NCI-H526 (cell line): Measurements from ENCODE around the gene KCNJ12.
"Not testable (repeated sequence)": the region's sequence is repeated elsewhere in the genome, so short reads cannot be mapped to it uniquely, and the experiment has no call there.

Experiments used
- DNase-seq, 2 experiments: peaks; one replicate each; lab custom pipeline; 2025; lab: John Stamatoyannopoulos, UW

The KCNJ12 gene

DNA sequence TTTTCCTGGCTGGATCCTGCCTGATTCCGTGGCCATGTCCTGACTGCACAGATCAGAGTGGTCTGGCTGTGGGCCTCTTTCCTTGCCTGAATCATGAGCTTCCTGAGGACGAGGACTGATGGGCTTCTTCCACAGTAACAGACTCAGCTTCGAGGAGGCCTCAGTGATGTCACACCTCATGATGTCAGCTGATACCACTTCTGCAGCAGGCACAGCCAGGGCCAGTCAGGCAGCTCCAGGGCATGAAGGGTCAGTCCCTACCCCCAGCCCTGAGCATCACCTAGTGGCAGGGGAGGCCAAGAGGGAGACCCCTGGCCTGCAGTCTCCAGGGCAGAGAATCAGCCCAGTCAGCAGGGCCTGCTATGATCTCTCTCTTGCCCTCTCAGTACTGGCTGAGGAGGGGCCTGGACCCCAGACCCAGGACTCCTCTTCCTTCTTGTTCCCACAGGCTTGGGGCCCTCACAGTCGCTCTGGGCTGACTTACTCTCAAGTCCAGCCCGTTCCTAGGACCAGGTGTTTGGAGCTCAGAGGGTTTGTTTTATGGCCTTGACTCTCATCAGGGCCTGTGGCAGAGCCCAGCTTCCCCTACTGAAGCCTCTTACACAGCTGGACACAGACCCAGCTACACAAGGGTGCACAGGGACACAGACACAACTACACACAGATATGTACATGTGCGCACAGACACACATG is 26.7 kb upstream of the KCNJ12 start:
- DNase-seq = not testable (repeated sequence)

DNA sequence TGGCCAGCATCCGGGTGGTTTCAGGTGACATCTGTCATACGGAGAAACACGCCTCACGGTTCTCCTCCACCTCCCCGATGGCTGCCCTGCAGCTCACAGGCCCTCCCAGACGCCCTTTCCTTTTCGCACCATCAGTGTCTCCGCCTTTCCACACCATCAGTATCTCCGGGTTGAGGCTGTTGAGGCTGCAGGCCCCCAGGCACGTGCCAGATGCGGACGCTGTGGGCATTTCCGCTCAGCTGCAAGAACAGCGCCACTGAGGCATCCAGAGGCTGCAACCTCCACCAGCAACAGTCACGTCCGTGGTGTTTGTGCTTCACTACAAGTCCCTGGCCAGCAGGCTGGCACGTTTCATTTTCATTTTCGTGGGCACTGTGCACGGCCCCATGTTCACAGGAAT is 25.7 kb upstream of the KCNJ12 start:
- DNase-seq = not testable (repeated sequence)

- no peak for DNase-seq
Measured at GRCh38 chr17:21351366-21352065, 24.6 kb upstream of the KCNJ12 start.

GRCh38 chr17:21352221-21352980 is 23.8 kb upstream of the KCNJ12 start:
- DNase-seq = no peak

DNA sequence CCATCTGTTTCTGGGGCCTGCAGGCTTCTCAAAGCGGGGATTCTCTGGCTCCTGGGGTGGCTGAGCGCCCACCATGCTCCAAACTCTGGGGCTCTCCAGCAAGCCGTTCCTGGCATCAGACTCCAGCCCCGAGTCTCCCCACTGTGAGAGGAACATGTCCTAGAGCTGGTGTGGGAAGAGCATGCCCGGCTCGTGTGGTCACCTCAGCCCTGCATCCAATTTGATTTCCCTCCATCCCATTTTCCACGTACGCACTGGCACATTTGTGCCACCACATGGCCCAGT is 23.2 kb upstream of the KCNJ12 start:
- no peak for DNase-seq

DNA sequence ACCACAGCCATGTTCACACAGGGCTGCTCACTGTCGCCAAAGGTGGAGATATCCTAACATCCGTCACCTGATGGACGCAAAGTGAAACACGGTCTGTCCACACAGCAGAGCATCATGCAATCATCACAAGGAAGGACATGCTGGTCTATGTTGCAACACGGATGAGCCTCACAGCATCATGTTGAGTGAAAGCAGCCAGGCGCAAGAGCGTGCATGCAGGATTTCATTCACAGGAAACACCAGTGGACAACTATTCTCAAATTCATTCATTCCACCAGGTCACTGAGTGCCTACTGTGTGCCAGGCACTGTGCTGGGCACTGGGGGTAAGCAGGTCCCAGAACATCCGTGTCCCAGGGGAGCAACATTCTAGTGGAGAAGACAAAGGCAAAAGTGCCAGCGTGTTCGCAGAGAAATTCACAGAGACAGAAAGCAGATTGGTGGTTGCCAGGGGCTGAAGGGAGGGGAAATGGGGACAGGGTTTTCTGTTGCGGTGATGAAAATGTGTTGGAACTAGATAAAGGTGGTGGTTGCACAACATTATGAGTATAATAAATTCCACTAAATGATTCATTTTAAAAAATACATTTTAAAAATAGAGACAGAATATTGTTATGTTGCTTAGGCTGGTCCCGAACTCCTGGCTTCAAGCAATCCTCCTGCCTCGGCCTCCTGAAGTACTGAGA is 22.7 kb upstream of the KCNJ12 start:
- no peak for DNase-seq

DNA sequence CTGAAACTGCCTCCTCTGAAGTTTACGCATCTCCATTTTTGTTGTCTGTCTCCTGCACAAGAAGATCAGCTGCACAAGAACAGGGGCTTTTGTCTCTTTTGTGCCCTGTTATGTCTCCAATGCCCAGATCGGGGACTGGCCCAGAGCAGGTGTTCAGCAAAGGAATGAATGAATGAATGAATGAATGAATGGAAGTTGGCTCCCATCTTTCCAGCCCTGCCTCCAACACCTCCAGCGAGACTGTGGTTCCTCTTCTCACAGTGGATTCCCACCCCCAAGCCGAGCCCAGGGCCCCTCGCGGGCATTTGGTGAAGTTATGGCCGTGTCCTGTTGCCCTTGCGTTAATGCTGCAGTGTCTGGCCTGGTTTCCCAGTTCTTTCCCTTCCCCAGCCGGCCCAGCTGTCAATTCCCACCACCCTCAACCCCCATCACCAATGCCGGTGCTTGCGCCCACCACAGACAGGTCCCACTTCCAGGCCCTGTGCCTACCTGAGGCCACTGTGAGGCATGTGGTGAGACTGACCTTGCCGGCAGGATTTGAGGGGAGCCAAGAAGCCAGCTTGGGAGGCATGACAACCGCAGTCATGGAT is 21.3 kb upstream of the KCNJ12 start:
- no peak for DNase-seq

GRCh38 chr17:21355586-21355985 is 20.6 kb upstream of the KCNJ12 start:
- no peak for DNase-seq

GRCh38 chr17:21356537-21357127 is 19.5 kb upstream of the KCNJ12 start:
- no peak for DNase-seq

- no peak for DNase-seq
Measured at GRCh38 chr17:21357281-21357680, 18.9 kb upstream of the KCNJ12 start.

DNA sequence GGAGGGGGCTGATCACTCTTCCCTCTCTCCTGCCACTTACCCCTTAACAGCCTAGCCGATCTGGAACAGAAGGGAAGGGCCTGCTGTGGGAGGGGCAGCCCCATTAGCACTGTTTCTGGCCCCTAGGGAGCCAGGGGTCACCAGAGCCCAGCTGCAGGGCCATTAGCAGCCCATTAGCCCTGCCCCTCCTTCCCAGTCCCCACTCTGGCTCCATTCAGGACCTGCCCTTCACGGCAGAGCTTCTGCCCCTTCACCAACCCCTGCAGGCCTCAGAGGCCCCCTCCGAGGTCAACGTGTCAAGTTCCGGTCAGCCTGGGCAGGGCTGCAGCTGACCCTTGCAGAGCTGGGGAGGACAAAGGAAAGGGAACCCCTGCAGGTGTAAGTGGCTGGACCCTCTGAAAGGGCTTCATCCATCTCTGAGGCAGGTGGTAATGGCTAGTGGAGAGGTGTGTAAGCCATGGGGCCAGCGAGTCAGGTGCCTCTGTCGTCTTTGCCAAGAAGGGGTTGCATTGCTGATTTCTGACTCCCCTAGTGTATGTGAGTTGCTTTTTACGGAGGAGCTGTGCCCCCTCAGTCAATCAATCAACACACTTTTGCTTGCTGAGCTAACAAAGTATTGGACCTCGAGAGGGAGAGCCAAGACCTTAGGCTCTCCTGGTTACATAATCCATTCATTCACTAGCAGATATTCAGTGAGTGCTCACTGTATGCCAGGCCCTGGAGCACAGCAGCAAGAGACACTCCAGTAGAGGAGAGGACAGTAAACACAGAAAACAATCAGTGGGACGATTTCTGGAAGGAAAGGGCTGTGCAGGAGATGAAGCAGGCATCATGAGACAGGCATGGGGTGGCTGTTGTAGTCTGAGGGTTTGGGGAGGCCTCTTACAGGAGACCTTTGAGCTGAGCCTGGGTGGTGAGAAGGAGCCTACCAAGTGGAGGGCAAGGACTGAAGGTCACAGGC is 18.2 kb upstream of the KCNJ12 start:
- no peak for DNase-seq

GRCh38 chr17:21358682-21359482 is 17.3 kb upstream of the KCNJ12 start:
- DNase-seq = no peak

- no peak for DNase-seq
Measured at GRCh38 chr17:21359483-21359840, 16.7 kb upstream of the KCNJ12 start.

DNA sequence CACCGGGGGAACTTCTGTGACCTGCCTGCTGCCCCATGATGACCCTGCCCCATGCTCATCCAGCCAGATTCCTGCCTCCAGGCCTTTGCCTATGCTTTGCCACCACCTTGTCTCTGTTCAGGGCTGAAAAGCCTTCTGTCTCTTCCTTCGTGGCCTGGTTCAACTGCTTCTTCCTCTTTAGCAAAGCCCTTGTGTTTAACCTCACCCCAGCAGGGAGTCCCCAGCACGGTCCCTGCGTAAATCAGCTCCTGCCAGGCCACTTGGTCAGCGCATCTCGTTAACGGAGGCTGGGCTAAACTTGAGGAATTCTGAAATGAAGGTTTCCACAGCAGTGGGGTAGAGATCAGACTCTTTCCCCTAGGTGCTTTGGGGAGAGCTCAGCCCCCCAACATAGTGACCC is 16.1 kb upstream of the KCNJ12 start:
- no peak for DNase-seq

- no peak for DNase-seq
Measured at GRCh38 chr17:21361020-21361809, 14.9 kb upstream of the KCNJ12 start.

- no peak for DNase-seq
Measured at GRCh38 chr17:21362331-21362931, 13.7 kb upstream of the KCNJ12 start.

- DNase-seq = no peak
Measured at GRCh38 chr17:21363776-21364642, 12.1 kb upstream of the KCNJ12 start.

DNA sequence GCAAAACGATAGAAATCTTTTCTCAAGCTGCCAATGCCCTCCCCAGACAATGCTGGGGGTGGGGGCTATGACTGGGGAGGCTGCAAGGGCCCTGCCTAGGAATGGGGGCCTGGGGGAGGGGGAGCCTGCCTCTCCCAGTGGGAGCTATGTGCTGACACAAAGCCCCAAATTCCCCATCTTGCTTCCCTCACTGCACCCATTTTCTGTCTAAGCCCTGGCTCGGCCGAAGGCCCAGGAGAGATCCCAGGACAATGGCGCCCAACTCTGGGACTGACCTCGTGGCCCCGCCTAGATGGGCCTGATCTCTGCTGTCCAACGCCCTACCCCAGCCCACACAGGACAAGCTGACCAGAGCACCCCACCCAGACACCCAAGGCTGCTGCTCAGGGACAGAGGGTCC is 11.1 kb upstream of the KCNJ12 start:
- DNase-seq = no peak
